T47D (cell line): ENCODE data around the gene ECE1.
"Not testable (repeated sequence)": the region's sequence is repeated elsewhere in the genome, so short reads cannot be mapped to it uniquely, and the experiment has no call there.

Experiments used
- DNase-seq, 2 experiments: peaks; one replicate each; pipeline versions ENCODE4 v3.0.0 to v3.0.0-alpha.2; 2011 to 2012; ENCODE audit warnings: low read depth in 1 of 2, low spot score in 1 of 2
- JUND ChIP-seq: IDR thresholded peaks from 2 replicates; pipeline ENCODE4 v1.6.1; 2012; ENCODE audit warnings: low read depth
- in situ Hi-C: cut with HindIII; loops from 2 replicates; pipeline ENCODE4 v1.10.0; 2016; ENCODE audit warnings: low sequenced_read_pairs, low pct_unique_long_range_greater_than_20kb

ECE1 gene

GRCh38 chr1:21239221-21239620 lies 51.0 kb downstream of the ECE1 start:
- DNase-seq, result no peak
- no peak for TF ChIP-seq JUND
- in situ Hi-C loops, result no loop called here

DNA sequence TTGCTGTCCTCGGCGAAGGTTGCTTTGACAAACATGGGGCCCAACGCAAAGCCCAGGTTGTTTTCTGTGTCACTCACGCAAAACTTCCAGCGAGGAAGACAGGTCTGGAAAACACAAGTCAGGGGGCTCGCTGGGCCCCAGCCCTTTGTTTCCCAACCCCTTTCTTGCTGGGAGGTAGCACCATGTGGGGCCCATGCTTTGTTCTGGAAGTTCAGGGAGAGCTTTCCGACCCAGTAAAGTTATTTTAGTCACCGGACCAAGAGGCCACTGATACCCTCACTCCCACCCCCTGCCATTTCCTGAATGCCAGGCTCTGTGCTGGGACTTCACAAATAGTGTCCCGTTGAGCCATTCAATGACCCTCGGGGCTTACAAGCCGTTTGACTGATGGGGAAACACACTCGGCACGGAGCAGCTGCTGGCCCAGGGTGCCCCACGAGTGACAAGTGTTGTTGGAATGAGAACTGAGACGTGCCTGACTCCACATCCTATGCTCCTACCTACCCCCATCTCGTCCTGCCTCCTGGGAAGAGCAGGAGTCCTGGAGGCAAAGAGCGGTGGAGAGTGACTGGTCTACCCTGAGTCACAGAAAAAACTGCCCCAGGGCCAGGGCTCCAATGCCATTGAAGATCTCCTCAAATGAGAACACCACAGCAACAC lies 52.0 kb downstream of the ECE1 start:
- TF ChIP-seq JUND, result no peak
- in situ Hi-C loops, result no loop called here
- no peak for DNase-seq

DNA sequence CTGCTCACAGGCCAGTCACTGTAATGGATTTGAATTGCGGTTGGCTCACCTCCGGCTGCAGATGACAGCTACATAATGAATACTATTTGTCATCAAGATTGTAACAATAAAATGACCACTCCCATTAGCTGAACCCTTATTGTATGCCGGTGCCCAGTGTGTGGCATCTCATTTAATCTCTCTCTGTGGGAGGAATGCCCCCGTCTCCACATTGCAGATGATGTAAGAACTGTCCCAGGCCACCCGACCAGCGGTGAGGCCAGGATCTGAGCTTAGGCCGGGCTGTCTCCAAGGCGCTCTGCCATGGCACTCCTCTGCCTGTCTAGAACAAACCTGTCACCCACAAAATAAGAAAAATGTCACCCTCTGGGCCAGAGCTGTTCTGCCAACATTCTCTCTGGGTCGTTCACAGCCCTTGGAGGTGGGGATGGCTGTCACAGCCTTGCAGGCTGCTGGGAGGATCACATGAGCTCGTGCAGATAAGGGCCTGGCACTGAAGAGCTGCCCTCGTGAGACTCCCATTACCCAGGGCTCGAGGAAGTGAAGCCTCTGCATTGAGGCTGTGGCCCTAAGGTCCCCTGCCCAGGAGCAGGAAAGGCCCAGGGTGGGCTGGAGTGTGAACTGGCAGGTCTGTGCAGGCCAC lies 52.7 kb downstream of the ECE1 start:
- in situ Hi-C loops, result no loop called here
- no peak for TF ChIP-seq JUND
- no peak for DNase-seq

GRCh38 chr1:21236178-21236577 lies 54.1 kb downstream of the ECE1 start:
- in situ Hi-C loops, result no loop called here
- no peak for TF ChIP-seq JUND
- DNase-seq, result no peak

GRCh38 chr1:21234779-21235178 lies 55.5 kb downstream of the ECE1 start:
- no peak for TF ChIP-seq JUND
- no peak for DNase-seq
- in situ Hi-C loops, result no loop called here

- in situ Hi-C loops, result no loop called here
- TF ChIP-seq JUND, result no peak
- no peak for DNase-seq
These were observed 56.8 kb downstream of the ECE1 start for GRCh38 chr1:21233490-21233889.

DNA sequence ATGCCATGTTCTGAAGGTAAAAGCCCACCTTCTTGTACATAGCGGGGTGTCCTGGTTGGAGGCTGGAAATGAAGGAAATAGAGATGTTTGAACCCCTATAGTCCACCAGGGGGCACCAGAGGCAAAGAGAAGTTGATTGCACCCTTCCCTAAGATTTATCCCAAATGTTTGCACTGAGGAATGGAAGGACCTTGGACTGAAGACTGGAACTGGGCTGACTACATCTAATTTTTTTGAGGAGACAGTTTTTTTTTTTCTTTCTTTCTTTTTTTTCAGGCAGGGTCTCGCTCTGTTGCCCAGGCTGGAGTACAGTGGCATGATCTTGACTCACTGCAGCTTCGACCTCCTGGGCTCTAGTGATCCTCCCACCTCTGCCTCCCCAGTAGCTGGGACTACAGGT lies 58.2 kb downstream of the ECE1 start:
- no peak for TF ChIP-seq JUND
- DNase-seq, result peak; percentile 21 to 70
- in situ Hi-C loops, result no loop called here

GRCh38 chr1:21229246-21230000 lies 60.8 kb downstream of the ECE1 start:
- no peak for TF ChIP-seq JUND
- DNase-seq, result no peak
- in situ Hi-C loops, result no loop called here

DNA sequence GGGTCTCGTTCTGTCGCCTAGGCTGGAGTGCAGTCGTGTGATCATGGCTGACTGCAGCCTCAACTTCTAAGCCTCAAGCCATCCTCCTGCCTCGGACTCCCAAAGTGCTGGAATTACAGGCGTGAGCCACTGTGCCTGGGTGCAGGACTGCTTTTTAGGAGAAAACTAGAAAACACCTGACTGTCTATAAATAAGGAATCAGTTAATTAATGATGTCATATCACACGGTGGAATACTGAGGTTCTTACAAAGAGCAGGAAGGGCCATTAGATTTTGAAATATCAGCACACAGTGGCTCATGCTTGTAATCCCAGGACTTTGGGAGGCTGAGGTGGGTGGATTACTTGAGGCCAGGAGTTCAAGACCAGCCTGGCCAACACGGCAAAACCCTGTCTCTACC lies 62.0 kb downstream of the ECE1 start:
- DNase-seq, in situ Hi-C loops: not testable (repeated sequence)

DNA sequence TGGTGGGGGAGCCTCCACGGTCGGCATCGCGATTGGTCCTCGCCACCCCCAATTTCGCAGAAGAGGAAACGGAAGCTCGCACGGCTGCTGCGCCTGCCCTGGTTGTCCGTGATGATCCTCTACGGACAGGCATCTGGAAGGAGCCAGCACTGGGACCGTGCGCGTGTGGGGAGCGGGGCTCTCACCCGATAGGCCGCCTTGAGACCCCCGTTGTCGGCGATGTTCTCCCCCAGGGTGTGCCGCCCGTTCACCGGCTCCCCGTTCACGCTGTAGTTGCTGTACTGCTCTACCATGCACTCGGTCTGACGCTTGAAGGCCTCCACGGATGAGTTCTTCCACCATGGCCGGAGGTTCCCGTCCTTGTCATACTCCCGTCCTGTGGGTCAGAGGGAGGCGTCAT lies 65.2 kb downstream of the ECE1 start:
- no peak for DNase-seq
- TF ChIP-seq JUND, result no peak
- in situ Hi-C loops, result no loop called here

DNA sequence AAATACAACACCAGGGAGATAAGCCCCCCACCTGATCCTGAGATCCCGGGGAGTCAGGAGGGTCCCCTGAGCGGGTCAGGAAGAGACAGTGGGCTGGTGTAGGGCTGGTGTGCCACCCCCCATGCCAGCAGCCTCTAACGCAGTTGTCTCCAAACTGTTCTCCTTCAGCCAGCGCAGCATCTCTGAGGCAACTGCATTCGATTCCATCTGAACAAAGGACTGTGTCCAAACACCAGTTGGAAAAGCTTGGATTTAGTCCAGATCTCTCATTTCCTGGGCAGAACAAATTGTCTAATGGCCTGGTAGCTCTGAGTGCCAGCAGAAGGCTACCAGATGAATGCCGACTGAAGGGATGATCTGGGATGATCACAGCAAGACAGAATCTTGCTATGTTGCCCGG lies 69.4 kb downstream of the ECE1 start:
- no peak for DNase-seq
- TF ChIP-seq JUND, result no peak
- in situ Hi-C loops, result no loop called here

- no peak for DNase-seq
- in situ Hi-C loops, result no loop called here
- no peak for TF ChIP-seq JUND
These were observed 70.6 kb downstream of the ECE1 start for GRCh38 chr1:21219674-21220073.

- in situ Hi-C loops, result no loop called here
- no peak for TF ChIP-seq JUND
- DNase-seq, result peak in 1 of 2 experiments; percentile 41
These were observed 72.3 kb downstream of the ECE1 start for GRCh38 chr1:21217812-21218596.
